GM10248 (cell line): ENCODE measurements around the gene SLC25A39.

Source experiments
- CTCF ChIA-PET: fragments of 300-600 bp; sonication (Branson Sonifier 250); formaldehyde crosslinking; extraction: SDS; loops from one replicate; lab custom pipeline; 2021; ENCODE audit warnings: antibody characterized with exemption; lab: Yijun Ruan, JAX
- POLR2A ChIA-PET: fragments of 350-650 bp; sonication (Branson Sonifier 250); formaldehyde crosslinking; extraction: SDS; loops from one replicate; lab custom pipeline; 2020; ENCODE audit warnings: antibody characterized with exemption; lab: Yijun Ruan, JAX
- DNase-seq: peaks from one replicate; pipeline ENCODE4 v3.0.0; 2012; ENCODE audit errors: extremely low spot score
- CTCF ChIP-seq: IDR thresholded peaks from 2 replicates; pipeline ENCODE4 v1.5.1; 2012; ENCODE audit warnings: mild to moderate bottlenecking, low read depth; ENCODE audit errors: extremely low read depth, missing control alignments, control extremely low read depth

The SLC25A39 gene

GRCh38 chr17:44359458-44360143 is 35.0 kb upstream of the SLC25A39 start:
- ChIA-PET POLR2A (no interaction called here), CTCF (interaction anchor here (0.8 to 10.5 kb wide), 7 partner anchors 7 to 149 kb away, joined by 3 to 135 read pairs (median 6); no protein-coding TSS in a partner anchor)
- DNase-seq: no peak
- TF ChIP-seq CTCF: no peak

- no peak for TF ChIP-seq CTCF
- ChIA-PET CTCF (interaction anchor here (0.8 to 18.4 kb wide), 8 partner anchors 6 to 149 kb away, joined by 3 to 250 read pairs (median 8); partner anchors contain the start of gene GRN), POLR2A (no interaction called here)
- DNase-seq: no peak
These were observed 34.4 kb upstream of the SLC25A39 start for GRCh38 chr17:44359006-44359405.

GRCh38 chr17:44358066-44358465 is 33.4 kb upstream of the SLC25A39 start:
- no peak for TF ChIP-seq CTCF
- no peak for DNase-seq
- ChIA-PET CTCF (interaction anchor here (1.1 to 18.4 kb wide), 9 partner anchors 5 to 165 kb away, joined by 3 to 250 read pairs (median 7); partner anchors contain the start of gene GRN), POLR2A (no interaction called here)

- DNase-seq: no peak
- POLR2A ChIA-PET: no interaction called here
- CTCF ChIA-PET: interaction anchor here (2.2 to 18.4 kb wide), 7 partner anchors 7 to 146 kb away, joined by 7 to 250 read pairs (median 17); partner anchors contain the start of genes FAM171A2 and GRN
These were observed 31.6 kb upstream of the SLC25A39 start for GRCh38 chr17:44356241-44356640.

GRCh38 chr17:44355642-44356099 is 31.0 kb upstream of the SLC25A39 start:
- no peak for TF ChIP-seq CTCF
- ChIA-PET CTCF (interaction anchor here (2.2 to 18.4 kb wide), 6 partner anchors 7 to 145 kb away, joined by 7 to 250 read pairs (median 22); partner anchors contain the start of genes FAM171A2 and GRN), POLR2A (interaction anchor here (0.8 kb wide), 1 partner anchor 134 kb away, joined by 3 read pairs; no protein-coding TSS in a partner anchor)
- DNase-seq: no peak

More at GRCh38 chr17:44356241-44356640, 31.6 kb upstream of the SLC25A39 start:
- TF ChIP-seq CTCF: no peak
